Astrocyte (in vitro differentiated cells and primary cell): ENCODE results near the gene HPGDS. TPM values are rescaled to one million over a fixed set of nuclear protein-coding genes. Genes with fewer than 3 reads are reported as not detected.

Source experiments
- DNase-seq: peaks from one replicate; pipeline ENCODE4 v3.0.0-alpha.2; 2010; ENCODE audit warnings: low read depth
- FAIRE-seq: peaks from 2 replicates; lab custom pipeline; 2011; peaks lifted over from hg19 to GRCh38; lab: Jason Lieb, UNC
- H2AFZ ChIP-seq: 2 replicates; pipeline ENCODE4 v1.6.0; 2012; ENCODE audit warnings: low read depth, low read length, inconsistent platforms
- H3K27ac ChIP-seq: 2 replicates; pipeline ENCODE4 v1.5.1; 2011; ENCODE audit warnings: low read depth, low read length, inconsistent platforms
- H3K27me3 ChIP-seq: 2 replicates; pipeline ENCODE4 v1.6.0; 2011; ENCODE audit warnings: low read length, inconsistent platforms; ENCODE audit not compliant: insufficient read depth
- H3K36me3 ChIP-seq: 2 replicates; pipeline ENCODE4 v1.5.1; 2011; ENCODE audit warnings: low read length, inconsistent platforms; ENCODE audit not compliant: insufficient read depth
- H3K4me1 ChIP-seq: 2 replicates; pipeline ENCODE4 v1.5.1; 2011; ENCODE audit warnings: low read length, inconsistent platforms; ENCODE audit not compliant: insufficient read depth
- H3K4me2 ChIP-seq: 2 replicates; pipeline ENCODE4 v1.6.0; 2012; ENCODE audit warnings: low read length, inconsistent platforms
- H3K4me3 ChIP-seq: 2 replicates; pipeline ENCODE4 v1.5.1; 2011; ENCODE audit warnings: low read depth, mild to moderate bottlenecking, low read length, inconsistent platforms; ENCODE audit not compliant: insufficient read depth
- H3K79me2 ChIP-seq: 2 replicates; pipeline ENCODE4 v1.6.0; 2012; ENCODE audit warnings: mild to moderate bottlenecking, low read length, inconsistent platforms; ENCODE audit not compliant: insufficient read depth
- H3K9ac ChIP-seq: 2 replicates; pipeline ENCODE4 v1.6.0; 2012; ENCODE audit warnings: mild to moderate bottlenecking, low read length, inconsistent platforms
- H3K9me3 ChIP-seq: 2 replicates; pipeline ENCODE4 v1.5.1; 2012; ENCODE audit warnings: low read depth, mild to moderate bottlenecking, low read length, inconsistent platforms; ENCODE audit not compliant: insufficient read depth
- H4K20me1 ChIP-seq: 2 replicates; pipeline ENCODE4 v1.6.0; 2012; ENCODE audit warnings: low read length, inconsistent platforms; ENCODE audit not compliant: insufficient read depth
- H3K27ac Mint-ChIP-seq: one replicate; pipeline ENCODE4 v1.8.0; 2021; ENCODE audit warnings: mild to moderate bottlenecking, mixed read lengths; ENCODE audit not compliant: unreplicated experiment
- H3K27me3 Mint-ChIP-seq: one replicate; pipeline ENCODE4 v1.8.0; 2021; ENCODE audit warnings: low read depth, mixed read lengths; ENCODE audit not compliant: unreplicated experiment
- H3K36me3 Mint-ChIP-seq: one replicate; pipeline ENCODE4 v1.8.0; 2021; ENCODE audit warnings: low read depth, mixed read lengths; ENCODE audit not compliant: unreplicated experiment
- H3K4me1 Mint-ChIP-seq: one replicate; pipeline ENCODE4 v1.8.0; 2021; ENCODE audit warnings: low read depth, mixed read lengths; ENCODE audit not compliant: unreplicated experiment
- H3K4me3 Mint-ChIP-seq: one replicate; pipeline ENCODE4 v1.8.0; 2021; ENCODE audit warnings: mild to moderate bottlenecking, moderate library complexity, mixed read lengths; ENCODE audit not compliant: unreplicated experiment
- H3K9me3 Mint-ChIP-seq: one replicate; pipeline ENCODE4 v1.8.0; 2021; ENCODE audit warnings: mild to moderate bottlenecking, mixed read lengths; ENCODE audit not compliant: unreplicated experiment
- EZH2 ChIP-seq: IDR thresholded peaks from 2 replicates; pipeline ENCODE4 v1.6.1; 2012; ENCODE audit warnings: mild to moderate bottlenecking, low read length, inconsistent platforms; ENCODE audit not compliant: insufficient read depth
- total RNA-seq: library from RNA; stranded (reverse); gene quantifications from 2 replicates; pipeline ENCODE4 v1.2.1, GENCODE V29; 2021
- TF ChIP-seq, protein P1 (sequence below): IDR thresholded peaks from 2 replicates; pipeline ENCODE4 v1.5.1; 2011; ENCODE audit warnings: low read depth, mild to moderate bottlenecking, inconsistent platforms, low read length, moderate library complexity; ENCODE audit not compliant: insufficient read depth

HPGDS gene
- total RNA-seq, 1 donor from 2014 or later, result not detected

- Mint-ChIP-seq H3K9me3 (no peaks in the 10 kb centered on the region), H3K27ac (no peak overlapping the region), H3K4me3 (no peak overlapping the region), H3K4me1 (no peaks in the 10 kb centered on the region), H3K27me3 (no peaks in the 10 kb centered on the region), H3K36me3 (peaks cover 2% of the 10 kb centered on the region)
- TF ChIP-seq EZH2, result no peak
- TF ChIP-seq, protein P1, sequence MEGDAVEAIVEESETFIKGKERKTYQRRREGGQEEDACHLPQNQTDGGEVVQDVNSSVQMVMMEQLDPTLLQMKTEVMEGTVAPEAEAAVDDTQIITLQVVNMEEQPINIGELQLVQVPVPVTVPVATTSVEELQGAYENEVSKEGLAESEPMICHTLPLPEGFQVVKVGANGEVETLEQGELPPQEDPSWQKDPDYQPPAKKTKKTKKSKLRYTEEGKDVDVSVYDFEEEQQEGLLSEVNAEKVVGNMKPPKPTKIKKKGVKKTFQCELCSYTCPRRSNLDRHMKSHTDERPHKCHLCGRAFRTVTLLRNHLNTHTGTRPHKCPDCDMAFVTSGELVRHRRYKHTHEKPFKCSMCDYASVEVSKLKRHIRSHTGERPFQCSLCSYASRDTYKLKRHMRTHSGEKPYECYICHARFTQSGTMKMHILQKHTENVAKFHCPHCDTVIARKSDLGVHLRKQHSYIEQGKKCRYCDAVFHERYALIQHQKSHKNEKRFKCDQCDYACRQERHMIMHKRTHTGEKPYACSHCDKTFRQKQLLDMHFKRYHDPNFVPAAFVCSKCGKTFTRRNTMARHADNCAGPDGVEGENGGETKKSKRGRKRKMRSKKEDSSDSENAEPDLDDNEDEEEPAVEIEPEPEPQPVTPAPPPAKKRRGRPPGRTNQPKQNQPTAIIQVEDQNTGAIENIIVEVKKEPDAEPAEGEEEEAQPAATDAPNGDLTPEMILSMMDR, result no peak
- FAIRE-seq, result no peak
- DNase-seq, result no peak
- Histone ChIP-seq H3K4me2 (no peak overlapping the region), H3K27me3 (no peaks in the 10 kb centered on the region), H3K4me3 (no peak overlapping the region), H3K4me1 (no peaks in the 10 kb centered on the region), H3K9me3 (no peaks in the 10 kb centered on the region), H2AFZ (no peak overlapping the region), H3K27ac (no peak overlapping the region), H3K9ac (no peak overlapping the region), H3K79me2 (no peaks in the 10 kb centered on the region), H3K36me3 (peaks cover 31% of the 10 kb centered on the region), H4K20me1 (no peaks in the 10 kb centered on the region)
Observed at GRCh38 chr4:94290245-94290644, 52.4 kb downstream of the HPGDS start.

DNA sequence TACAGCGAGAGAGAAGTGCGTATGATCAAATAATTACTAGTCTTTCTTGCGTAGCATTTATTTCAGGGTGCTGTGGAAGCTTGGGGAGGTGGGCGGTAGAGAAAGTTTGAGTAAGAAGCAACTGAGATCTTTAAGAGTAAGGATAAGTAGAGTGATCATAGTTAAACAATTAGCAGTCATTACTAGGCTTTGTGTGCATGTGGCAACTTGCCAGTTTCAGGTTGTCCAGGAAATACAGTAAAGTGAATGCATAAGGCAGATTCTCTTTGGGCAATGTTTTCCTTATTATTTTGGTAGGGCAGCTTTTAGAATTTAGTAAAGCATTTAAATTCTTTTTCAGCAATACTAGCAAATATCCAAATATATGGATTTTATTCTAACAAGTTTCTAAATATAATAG is 57.0 kb downstream of the HPGDS start:
- H3K9me3 ChIP-seq, result no peaks in the 10 kb centered on the region
- H3K27ac ChIP-seq, result no peak overlapping the region
- H3K4me2 ChIP-seq, result no peak overlapping the region
- H3K4me3 Mint-ChIP-seq, result no peak overlapping the region
- H3K36me3 ChIP-seq, result peaks cover 47% of the 10 kb centered on the region
- FAIRE-seq (no peak), DNase-seq (no peak)
- no peaks in the 10 kb centered on the region for H3K4me1 Mint-ChIP-seq
- H3K79me2 ChIP-seq, result no peaks in the 10 kb centered on the region
- no peak overlapping the region for H3K4me3 ChIP-seq
- H3K27me3 Mint-ChIP-seq, result no peaks in the 10 kb centered on the region
- no peak overlapping the region for H3K27ac Mint-ChIP-seq
- no peak overlapping the region for H3K9ac ChIP-seq
- H3K9me3 Mint-ChIP-seq, result no peaks in the 10 kb centered on the region
- H3K27me3 ChIP-seq, result no peaks in the 10 kb centered on the region
- peaks cover 2% of the 10 kb centered on the region for H3K36me3 Mint-ChIP-seq
- no peak overlapping the region for H2AFZ ChIP-seq
- no peaks in the 10 kb centered on the region for H3K4me1 ChIP-seq
- no peaks in the 10 kb centered on the region for H4K20me1 ChIP-seq
- TF ChIP-seq EZH2, result no peak

DNA sequence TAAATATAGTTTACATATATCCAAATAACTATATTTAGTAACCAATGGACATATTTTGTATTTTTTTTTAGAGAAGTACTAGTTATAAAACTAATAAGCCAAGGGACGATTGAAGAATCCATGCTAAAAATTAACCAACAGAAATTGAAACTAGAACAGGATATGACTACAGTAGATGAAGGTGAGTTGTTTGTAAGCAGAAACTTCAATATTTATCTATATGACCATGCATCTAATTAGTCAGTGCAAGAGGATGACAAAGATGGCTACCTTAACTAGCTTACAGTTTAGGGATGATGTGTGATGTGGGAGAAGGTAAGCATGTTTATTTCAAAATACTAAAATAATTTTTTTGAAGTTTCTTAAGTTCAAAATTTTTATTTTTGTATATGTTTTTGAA is 57.7 kb downstream of the HPGDS start:
- H3K27ac ChIP-seq, result no peak overlapping the region
- DNase-seq, result no peak
- H3K4me2 ChIP-seq, result no peak overlapping the region
- Mint-ChIP-seq H3K27ac (no peak overlapping the region), H3K27me3 (no peaks in the 10 kb centered on the region), H3K36me3 (peaks cover 2% of the 10 kb centered on the region), H3K9me3 (no peaks in the 10 kb centered on the region), H3K4me1 (no peaks in the 10 kb centered on the region), H3K4me3 (no peak overlapping the region)
- no peaks in the 10 kb centered on the region for H3K79me2 ChIP-seq
- no peak overlapping the region for H3K9ac ChIP-seq
- no peaks in the 10 kb centered on the region for H4K20me1 ChIP-seq
- H3K9me3 ChIP-seq, result no peaks in the 10 kb centered on the region
- TF ChIP-seq EZH2, result no peak
- TF ChIP-seq, protein P1, result no peak
- H2AFZ ChIP-seq, result no peak overlapping the region
- no peaks in the 10 kb centered on the region for H3K4me1 ChIP-seq
- no peak overlapping the region for H3K4me3 ChIP-seq
- peaks cover 50% of the 10 kb centered on the region for H3K36me3 ChIP-seq
- FAIRE-seq, result no peak
- no peaks in the 10 kb centered on the region for H3K27me3 ChIP-seq
